ENCODE measurements around the gene RXYLT1. TPM values are rescaled to one million over a fixed set of nuclear protein-coding genes. Genes with fewer than 3 reads are reported as not detected.

Gene RXYLT1
- total and polyA plus RNA-seq, 2 of the 8 experiments (the other 6 are each of a cell fraction or from before 2014, with no cell fraction given), result 3.8 to 10.9 TPM

DNA sequence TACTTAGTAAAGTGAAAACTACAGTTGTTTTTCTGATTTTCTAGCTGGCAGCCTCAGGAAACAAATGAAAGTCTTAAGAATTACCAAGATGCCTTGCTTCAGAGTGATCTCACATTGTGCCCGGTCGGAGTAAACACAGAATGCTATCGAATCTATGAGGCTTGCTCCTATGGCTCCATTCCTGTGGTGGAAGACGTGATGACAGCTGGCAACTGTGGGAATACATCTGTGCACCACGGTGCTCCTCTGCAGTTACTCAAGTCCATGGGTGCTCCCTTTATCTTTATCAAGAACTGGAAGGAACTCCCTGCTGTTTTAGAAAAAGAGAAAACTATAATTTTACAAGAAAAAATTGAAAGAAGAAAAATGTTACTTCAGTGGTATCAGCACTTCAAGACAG, 28.9 kb downstream of the RXYLT1 start:
- Histone ChIP-seq H3K27me3 (replicated peaks in 1 of 4; ENCODE audit: control insufficient read depth in 3 of 4, extremely low read depth in 1 of 4, insufficient read depth in 3 of 4, low read length in 3 of 4) (no peaks in the 10 kb centered on the region), H4K8ac (ENCODE audit: extremely low read depth, insufficient read depth, low read length) (no peak overlapping the region), H3K4me1 (replicated peaks in 1 of 4; ENCODE audit: control insufficient read depth in 3 of 4, insufficient read depth in 4 of 4, low read length in 3 of 4) (no peaks in the 10 kb centered on the region), H3K79me1 (ENCODE audit: low read depth, low read length) (no peaks in the 10 kb centered on the region), H3K23me2 (ENCODE audit: low read depth, low read length) (no peaks in the 10 kb centered on the region; the same call in 1 of the 2 replicates), H3K79me2 (ENCODE audit: control insufficient read depth in 1 of 2, insufficient read depth in 2 of 2, low read length in 2 of 2) (no peaks in the 10 kb centered on the region), H3K14ac (ENCODE audit: insufficient read length) (no peak overlapping the region), H3K27ac (ENCODE audit: low read depth, low read length) (no peak overlapping the region), H2AK5ac (ENCODE audit: low read depth, low read length) (no peak overlapping the region), H3K23ac (ENCODE audit: insufficient read length) (no peak overlapping the region), H3K4me3 (ENCODE audit: extremely low read depth in 1 of 4, insufficient read depth in 2 of 4, low read depth in 3 of 4, low read length in 4 of 4) (no peak overlapping the region), H2BK20ac (ENCODE audit: low read length) (no peak overlapping the region), H3K9ac (replicated peaks in 1 of 4; ENCODE audit: extremely low read depth in 1 of 4, low read depth in 3 of 4, low read length in 3 of 4) (no peak overlapping the region), H3K56ac (replicated peaks; ENCODE audit: insufficient read length, low read depth, low read length) (no peak overlapping the region), H2BK5ac (ENCODE audit: low read depth, low read length) (no peak overlapping the region), H2AFZ (ENCODE audit: low read length) (no peak overlapping the region), H3K4ac (replicated peaks; ENCODE audit: insufficient read length, low read depth, low read length) (no peak overlapping the region), H2BK15ac (ENCODE audit: low read length) (no peak overlapping the region), H2BK12ac (ENCODE audit: low read depth, low read length) (no peak overlapping the region), H3K36me3 (ENCODE audit: control insufficient read depth in 2 of 4, insufficient read depth in 4 of 4, low read length in 3 of 4) (peaks cover 0 to 2% (median 0%) of the 10 kb centered on the region in 4 experiments; a peak in 1 of 8 replicates), H3K4me2 (ENCODE audit: insufficient read depth in 1 of 2, low read depth in 2 of 2, low read length in 2 of 2) (no peak overlapping the region), H4K91ac (replicated peaks; ENCODE audit: insufficient read length, low read length) (no peak overlapping the region), H3K18ac (ENCODE audit: extremely low read depth, low read length) (no peak overlapping the region), H3K9me3 (ENCODE audit: insufficient read depth in 2 of 2, low read depth in 1 of 2, low read length in 1 of 2) (no peaks in the 10 kb centered on the region), H4K20me1 (replicated peaks in 1 of 2; ENCODE audit: control insufficient read depth in 1 of 2, insufficient read depth in 2 of 2, low read length in 2 of 2) (no peaks in the 10 kb centered on the region), H4K5ac (ENCODE audit: insufficient read length, low read depth, low read length) (no peak overlapping the region), H2BK120ac (replicated peaks; ENCODE audit: low read depth, low read length) (no peak overlapping the region)
- no peak for FAIRE-seq
- ChIA-PET CTCF (ENCODE audit: partially characterized antibody) (interaction anchor here (0.9 to 1.1 kb wide), 2 partner anchors 10 to 303 kb away, joined by 3 read pairs; no protein-coding TSS in a partner anchor), POLR2A (ENCODE audit: partially characterized antibody) (interaction anchor here (1.1 kb wide), 1 partner anchor 9 kb away, joined by 3 read pairs; no protein-coding TSS in a partner anchor)
- DNase-seq (ENCODE audit: low read depth in 1 of 2, low spot score in 2 of 2), result no peak
- WGBS, 2 experiments (ENCODE audit: extremely low coverage in 1 of 2, insufficient coverage in 1 of 2, insufficient read length in 1 of 2, insufficient replicate concordance in 2 of 2, low coverage in 1 of 2, low lambda C conversion rate in 2 of 2, missing lambda C conversion rate in 1 of 2), result 92% methylated on average over 5 of the region's 5 CpGs; no CpG with 5 or more reads in 1 of the 2 experiments
- TF ChIP-seq SIN3A (conservative IDR thresholded peaks at IDR 0.05 in 1 of 2, IDR thresholded peaks at IDR 0.05 in 1 of 2; ENCODE audit: low read depth in 1 of 2, low read length in 2 of 2), result no peak
- TF ChIP-seq, protein P1, sequence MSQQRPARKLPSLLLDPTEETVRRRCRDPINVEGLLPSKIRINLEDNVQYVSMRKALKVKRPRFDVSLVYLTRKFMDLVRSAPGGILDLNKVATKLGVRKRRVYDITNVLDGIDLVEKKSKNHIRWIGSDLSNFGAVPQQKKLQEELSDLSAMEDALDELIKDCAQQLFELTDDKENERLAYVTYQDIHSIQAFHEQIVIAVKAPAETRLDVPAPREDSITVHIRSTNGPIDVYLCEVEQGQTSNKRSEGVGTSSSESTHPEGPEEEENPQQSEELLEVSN (IDR thresholded peaks at IDR 0.05), result no peak
- TF ChIP-seq, protein P2, sequence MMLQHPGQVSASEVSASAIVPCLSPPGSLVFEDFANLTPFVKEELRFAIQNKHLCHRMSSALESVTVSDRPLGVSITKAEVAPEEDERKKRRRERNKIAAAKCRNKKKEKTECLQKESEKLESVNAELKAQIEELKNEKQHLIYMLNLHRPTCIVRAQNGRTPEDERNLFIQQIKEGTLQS (IDR thresholded peaks at IDR 0.05; ENCODE audit: insufficient read depth, low read depth, low read length), result no peak
- TF ChIP-seq RBBP5 (IDR thresholded peaks at IDR 0.05; ENCODE audit: borderline replicate concordance, low read depth, low read length), result no peak
- TF ChIP-seq GABPA (IDR thresholded peaks at IDR 0.05; ENCODE audit: borderline replicate concordance, insufficient read depth, low read length), result no peak
- TF ChIP-seq ZNF274 (IDR thresholded peaks at IDR 0.05; ENCODE audit: borderline replicate concordance, extremely low read depth, low read length), result no peak
- TF ChIP-seq MAX (IDR thresholded peaks at IDR 0.05), result no peak
- TF ChIP-seq TCF12 (IDR thresholded peaks at IDR 0.05; ENCODE audit: low read depth, low read length), result no peak
